Testis (tissue), 2 donors: ENCODE measurements around the gene KCTD1.

Source experiments
- POLR2A ChIP-seq: fragments of 450-650 bp; IDR thresholded peaks from one replicate; pipeline ENCODE4 v1.6.1; 2017; ENCODE audit warnings: antibody characterized with exemption, mild to moderate bottlenecking, moderate library complexity
- TF ChIP-seq, protein P1 (sequence below), 3 experiments: fragments of 450-650 bp in 2 of 3; fragments of 200-600 bp in 1 of 3; sonication (generic) in 1 of 3; IDR thresholded peaks; one replicate each; pipeline ENCODE4 v1.5.1; 2016 to 2019; ENCODE audit warnings: antibody characterized with exemption in 3 of 3, mild to moderate bottlenecking in 2 of 3, moderate library complexity in 1 of 3

DNA sequence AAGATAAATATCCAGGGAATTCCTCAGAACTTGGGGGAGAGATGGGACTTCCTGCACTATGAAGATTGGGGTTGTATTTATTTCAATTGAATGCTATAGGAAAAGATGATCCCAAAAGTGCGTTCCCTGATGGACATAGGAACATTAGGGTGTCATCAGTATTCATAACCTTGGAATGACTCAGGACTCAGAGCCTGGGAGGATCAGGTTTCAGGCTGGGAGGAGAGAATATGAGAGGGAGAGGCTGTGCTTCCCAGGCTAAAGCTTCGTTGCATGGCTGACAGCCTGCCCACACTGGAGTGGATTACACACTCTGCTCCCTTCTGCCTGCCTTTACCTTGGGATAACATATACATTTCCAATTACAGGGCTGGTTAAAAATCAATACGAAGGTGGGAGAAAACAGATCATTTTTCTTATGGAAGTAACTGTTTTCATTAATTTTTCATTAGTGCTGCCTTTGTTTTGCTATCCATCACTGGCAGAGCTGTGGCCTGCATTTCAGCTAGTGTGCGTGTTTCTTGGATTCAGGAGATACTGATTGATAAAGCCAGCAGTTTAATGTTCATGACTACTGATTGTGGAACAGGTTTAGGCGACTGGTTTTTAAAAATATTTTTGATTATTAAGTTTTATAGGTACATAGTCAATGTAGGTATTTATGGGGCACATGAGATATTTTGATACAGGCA, 118.7 kb downstream of the KCTD1 start:
- TF ChIP-seq, protein P1, sequence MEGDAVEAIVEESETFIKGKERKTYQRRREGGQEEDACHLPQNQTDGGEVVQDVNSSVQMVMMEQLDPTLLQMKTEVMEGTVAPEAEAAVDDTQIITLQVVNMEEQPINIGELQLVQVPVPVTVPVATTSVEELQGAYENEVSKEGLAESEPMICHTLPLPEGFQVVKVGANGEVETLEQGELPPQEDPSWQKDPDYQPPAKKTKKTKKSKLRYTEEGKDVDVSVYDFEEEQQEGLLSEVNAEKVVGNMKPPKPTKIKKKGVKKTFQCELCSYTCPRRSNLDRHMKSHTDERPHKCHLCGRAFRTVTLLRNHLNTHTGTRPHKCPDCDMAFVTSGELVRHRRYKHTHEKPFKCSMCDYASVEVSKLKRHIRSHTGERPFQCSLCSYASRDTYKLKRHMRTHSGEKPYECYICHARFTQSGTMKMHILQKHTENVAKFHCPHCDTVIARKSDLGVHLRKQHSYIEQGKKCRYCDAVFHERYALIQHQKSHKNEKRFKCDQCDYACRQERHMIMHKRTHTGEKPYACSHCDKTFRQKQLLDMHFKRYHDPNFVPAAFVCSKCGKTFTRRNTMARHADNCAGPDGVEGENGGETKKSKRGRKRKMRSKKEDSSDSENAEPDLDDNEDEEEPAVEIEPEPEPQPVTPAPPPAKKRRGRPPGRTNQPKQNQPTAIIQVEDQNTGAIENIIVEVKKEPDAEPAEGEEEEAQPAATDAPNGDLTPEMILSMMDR (IDR thresholded peaks at IDR 0.05), result no peak
- no peak for TF ChIP-seq POLR2A
